Ectodermal cell (in vitro differentiated cells): ENCODE measurements around the gene ECEL1.
A peak's percentile ranks its signal among the peaks of the same experiment; 100 is the strongest.

Source experiments
- H3K27ac ChIP-seq: 2 replicates; pipeline ENCODE4 v1.7.0; 2013; ENCODE audit warnings: mild to moderate bottlenecking, low read depth, low read length; ENCODE audit not compliant: insufficient read depth, poor library complexity, severe bottlenecking
- H3K27me3 ChIP-seq: 2 replicates; pipeline ENCODE4 v1.7.0; 2013; ENCODE audit warnings: mild to moderate bottlenecking, low read length; ENCODE audit not compliant: insufficient read depth, control insufficient read depth, poor library complexity, severe bottlenecking
- H3K36me3 ChIP-seq: one replicate; pipeline ENCODE4 v1.7.0; 2013; ENCODE audit warnings: low read length; ENCODE audit not compliant: control insufficient read depth, insufficient read depth
- H3K4me1 ChIP-seq: one replicate; pipeline ENCODE4 v1.7.0; 2013; ENCODE audit warnings: low read length; ENCODE audit not compliant: control insufficient read depth, insufficient read depth
- H3K4me3 ChIP-seq: 2 replicates; pipeline ENCODE4 v1.7.0; 2013; ENCODE audit warnings: low read depth, low read length, control low read depth; ENCODE audit not compliant: insufficient read depth
- H3K9me3 ChIP-seq: 2 replicates; pipeline ENCODE4 v1.7.0; 2013; ENCODE audit warnings: mild to moderate bottlenecking, low read length, moderate library complexity; ENCODE audit not compliant: control insufficient read depth
- WGBS, 2 experiments: methylation state at CpG; one replicate each; pipeline ENCODE4 v1.1.7; 2013; ENCODE audit warnings: missing lambda C conversion rate in 2 of 2; 5-methylcytosine and 5-hydroxymethylcytosine counted together

Gene ECEL1

DNA sequence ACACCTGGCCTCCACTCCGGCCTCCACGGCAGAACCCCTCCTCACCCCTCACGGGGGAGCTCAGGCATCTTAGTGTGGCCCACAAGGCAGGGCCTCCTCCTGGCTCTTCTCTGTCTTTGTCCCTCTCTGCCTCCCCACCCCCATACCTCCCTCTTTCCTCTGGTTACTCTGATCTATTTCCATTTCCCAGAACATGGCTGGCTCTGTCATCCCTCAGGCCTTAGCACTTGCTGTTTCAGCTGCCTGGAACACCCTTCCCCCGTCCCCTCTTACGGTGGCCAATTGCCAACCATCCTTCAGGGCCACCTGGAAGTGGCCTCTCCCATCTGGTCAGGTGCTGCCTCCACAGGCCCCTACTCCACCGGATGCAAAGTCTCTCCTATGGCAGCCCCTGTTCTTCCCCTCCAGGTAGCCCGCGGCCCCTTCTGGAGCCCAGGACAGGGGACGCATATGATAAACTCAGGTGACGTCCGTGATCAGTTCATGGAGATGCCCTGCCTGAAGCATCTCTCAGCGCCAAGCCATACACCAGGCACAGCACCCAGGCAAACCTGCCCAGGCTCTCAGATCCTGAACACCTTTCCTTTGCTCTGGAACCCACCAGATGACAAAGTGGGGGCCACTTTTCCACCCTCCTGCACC lies 3.6 kb upstream of the ECEL1 start:
- Histone ChIP-seq H3K9me3 (no peaks in the 10 kb centered on the region), H3K4me3 (no peak overlapping the region), H3K27me3 (peaks cover 50% of the 10 kb centered on the region), H3K27ac (no peak overlapping the region), H3K36me3 (no peaks in the 10 kb centered on the region), H3K4me1 (peaks cover 9% of the 10 kb centered on the region)
- 92 to 93% methylated on average over 12 of the region's 12 CpGs for WGBS, 2 experiments

DNA sequence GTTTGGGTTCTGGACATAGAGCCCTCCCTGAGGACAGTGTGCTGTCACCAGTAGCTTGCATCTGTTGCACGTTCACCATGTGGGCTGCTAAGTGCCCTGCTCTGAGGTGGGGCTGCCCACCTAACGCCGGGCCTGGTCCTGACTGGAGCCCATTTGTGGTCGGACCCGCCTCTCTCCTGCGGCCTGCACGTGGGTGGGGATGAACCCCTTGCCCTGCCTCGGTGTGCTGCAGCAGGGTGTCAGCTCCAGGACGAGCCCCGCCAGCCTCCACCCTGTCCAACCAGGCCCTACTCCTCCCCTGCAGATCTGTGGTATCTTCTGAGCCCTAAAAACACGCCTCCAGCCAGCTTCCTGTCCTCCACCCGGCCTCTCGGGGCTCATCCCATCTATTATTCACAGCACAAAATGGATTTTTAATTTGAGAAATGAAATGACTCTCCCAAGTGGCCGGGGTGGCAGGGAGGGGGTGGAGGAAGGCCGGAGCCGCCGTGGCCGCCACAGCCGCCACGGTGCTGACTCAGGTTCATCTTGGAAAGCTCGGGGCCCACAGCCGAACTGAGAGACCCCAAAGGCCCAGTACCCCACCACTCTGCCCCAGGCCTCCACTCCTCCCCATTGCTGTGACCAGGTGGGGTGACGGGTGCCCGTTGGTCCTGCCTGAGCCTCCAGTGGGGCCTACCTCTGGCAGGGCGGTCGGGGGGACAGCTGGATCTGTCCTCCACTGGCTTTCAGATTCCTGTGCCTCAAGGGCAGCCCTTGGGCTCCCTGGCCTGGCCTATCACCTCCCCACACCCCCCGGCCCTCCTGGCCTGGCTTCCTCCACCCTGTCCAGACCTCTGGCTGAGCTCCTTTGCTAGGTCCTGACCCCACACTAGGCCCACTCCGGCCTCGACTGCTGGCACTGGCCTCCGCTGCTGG lies 2.8 kb upstream of the ECEL1 start:
- Histone ChIP-seq H3K27ac (no peak overlapping the region), H3K9me3 (no peaks in the 10 kb centered on the region), H3K27me3 (peaks cover 58% of the 10 kb centered on the region), H3K4me1 (peaks cover 15% of the 10 kb centered on the region), H3K36me3 (no peaks in the 10 kb centered on the region), H3K4me3 (no peak overlapping the region)
- 90 to 93% methylated on average over 30 of the region's 30 CpGs for WGBS, 2 experiments

DNA sequence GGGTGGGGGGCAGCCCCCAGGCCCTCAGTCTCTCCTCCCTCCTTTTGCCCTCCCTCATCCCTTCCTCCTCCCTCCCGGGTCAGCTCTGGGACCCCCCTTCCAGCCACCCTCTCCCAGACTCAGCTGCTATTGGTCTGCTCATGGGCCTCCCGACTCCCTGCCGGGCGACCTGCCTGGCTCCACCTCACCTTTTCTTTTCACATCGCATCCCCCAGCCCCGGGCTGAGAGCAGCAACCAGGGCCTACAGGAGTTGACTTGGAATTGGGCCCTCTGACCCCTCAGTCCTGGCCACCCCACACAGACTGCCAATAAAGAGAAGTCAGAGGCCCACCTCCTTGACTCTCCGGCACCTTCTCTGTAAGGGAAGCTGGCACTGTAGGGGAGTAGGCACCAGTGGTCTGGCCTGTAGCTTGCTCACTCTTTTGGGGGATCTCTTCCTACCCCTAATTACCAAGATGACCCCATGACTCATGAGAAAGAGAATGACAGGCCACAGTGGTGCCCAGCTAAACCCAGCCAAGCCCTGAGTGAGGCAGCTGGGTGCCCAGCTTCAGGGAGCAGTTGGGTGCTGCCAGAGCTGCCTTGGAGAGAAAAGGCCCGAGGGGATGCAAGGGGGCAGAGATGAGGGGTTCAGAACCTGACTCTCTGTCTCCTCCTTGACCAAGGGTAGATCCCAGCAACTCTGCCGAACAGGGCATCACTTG lies 2.0 kb upstream of the ECEL1 start:
- 50 to 55% methylated on average over 9 of the region's 9 CpGs for WGBS, 2 experiments
- H3K27me3 ChIP-seq: peaks cover 66% of the 10 kb centered on the region

DNA sequence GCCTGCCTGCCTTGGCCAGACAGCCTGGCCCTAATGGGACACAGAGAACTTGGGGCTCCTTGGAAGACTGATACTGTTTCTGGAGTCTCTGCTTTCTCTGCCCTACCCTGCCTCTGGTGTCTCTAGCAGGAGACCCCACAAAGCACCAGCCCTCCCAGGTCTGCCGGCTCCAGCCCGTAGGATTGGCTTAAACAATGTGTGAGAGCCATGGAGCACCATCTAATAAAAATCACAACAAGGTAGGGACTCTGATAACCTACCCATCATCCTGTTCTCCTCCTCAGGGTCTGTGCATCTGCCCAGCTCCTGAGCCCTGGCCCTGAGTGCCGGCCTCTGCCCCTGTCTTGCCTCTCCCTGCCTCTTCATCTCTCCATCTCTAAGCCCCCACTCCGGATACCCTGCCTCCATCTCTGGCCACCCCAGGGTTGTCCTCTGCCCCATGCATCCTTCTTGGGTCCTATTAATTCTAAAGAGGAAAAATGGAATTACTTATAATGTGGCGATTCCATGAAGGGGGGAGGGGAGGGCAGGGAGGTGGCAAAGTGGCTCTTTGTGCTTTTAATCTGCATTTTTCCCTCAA lies 1.2 kb upstream of the ECEL1 start:
- 81 to 85% methylated on average over 5 of the region's 5 CpGs for WGBS, 2 experiments
- H3K4me3 ChIP-seq: no peak overlapping the region
- no peaks in the 10 kb centered on the region for H3K36me3 ChIP-seq
- no peak overlapping the region for H3K27ac ChIP-seq
- no peaks in the 10 kb centered on the region for H3K9me3 ChIP-seq
- H3K27me3 ChIP-seq: peaks cover 74% of the 10 kb centered on the region
- H3K4me1 ChIP-seq: peaks cover 21% of the 10 kb centered on the region

More for the DNA sequence above, 2.0 kb upstream of the ECEL1 start:
- Histone ChIP-seq H3K9me3 (no peaks in the 10 kb centered on the region), H3K27ac (no peak overlapping the region), H3K36me3 (no peaks in the 10 kb centered on the region), H3K4me1 (peaks cover 21% of the 10 kb centered on the region), H3K4me3 (no peak overlapping the region)

DNA sequence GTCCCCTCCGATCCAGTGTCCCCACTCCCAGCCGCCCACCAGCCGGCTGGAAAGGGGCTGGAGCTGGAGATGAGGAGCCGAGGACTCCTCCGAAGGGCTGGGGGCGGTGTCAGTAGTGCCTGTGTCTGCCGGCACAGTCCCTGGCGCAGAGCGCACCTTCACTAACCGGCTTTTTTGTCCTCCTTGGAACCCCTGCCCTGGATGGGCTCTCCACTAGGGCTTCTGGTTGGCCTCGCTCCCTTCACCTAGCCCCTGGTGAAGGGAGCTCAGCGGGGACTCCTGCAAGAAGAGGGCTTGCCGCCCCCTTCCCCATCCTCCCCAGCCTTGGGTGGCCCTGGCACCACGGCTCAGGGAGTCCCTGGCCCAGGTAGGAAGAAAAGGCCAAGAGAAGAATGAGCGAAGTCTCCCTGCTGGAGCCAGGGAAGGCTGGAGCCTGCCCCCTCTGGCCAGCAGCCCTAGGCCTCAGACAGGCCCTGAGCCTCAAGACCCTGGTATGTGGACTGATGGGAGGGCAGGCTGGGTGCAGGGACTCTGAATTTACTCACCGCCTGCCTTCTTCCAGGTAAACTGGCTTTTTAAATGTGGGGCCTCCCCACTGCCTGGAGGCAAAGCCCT lies 570 bp upstream of the ECEL1 start:
- Histone ChIP-seq H3K27me3 (peaks cover 80% of the 10 kb centered on the region), H3K27ac (no peak overlapping the region), H3K9me3 (no peaks in the 10 kb centered on the region), H3K4me3 (no peak overlapping the region), H3K4me1 (peaks cover 21% of the 10 kb centered on the region), H3K36me3 (no peaks in the 10 kb centered on the region)
- 15% methylated on average over 16 of the region's 16 CpGs for WGBS, 2 experiments

DNA sequence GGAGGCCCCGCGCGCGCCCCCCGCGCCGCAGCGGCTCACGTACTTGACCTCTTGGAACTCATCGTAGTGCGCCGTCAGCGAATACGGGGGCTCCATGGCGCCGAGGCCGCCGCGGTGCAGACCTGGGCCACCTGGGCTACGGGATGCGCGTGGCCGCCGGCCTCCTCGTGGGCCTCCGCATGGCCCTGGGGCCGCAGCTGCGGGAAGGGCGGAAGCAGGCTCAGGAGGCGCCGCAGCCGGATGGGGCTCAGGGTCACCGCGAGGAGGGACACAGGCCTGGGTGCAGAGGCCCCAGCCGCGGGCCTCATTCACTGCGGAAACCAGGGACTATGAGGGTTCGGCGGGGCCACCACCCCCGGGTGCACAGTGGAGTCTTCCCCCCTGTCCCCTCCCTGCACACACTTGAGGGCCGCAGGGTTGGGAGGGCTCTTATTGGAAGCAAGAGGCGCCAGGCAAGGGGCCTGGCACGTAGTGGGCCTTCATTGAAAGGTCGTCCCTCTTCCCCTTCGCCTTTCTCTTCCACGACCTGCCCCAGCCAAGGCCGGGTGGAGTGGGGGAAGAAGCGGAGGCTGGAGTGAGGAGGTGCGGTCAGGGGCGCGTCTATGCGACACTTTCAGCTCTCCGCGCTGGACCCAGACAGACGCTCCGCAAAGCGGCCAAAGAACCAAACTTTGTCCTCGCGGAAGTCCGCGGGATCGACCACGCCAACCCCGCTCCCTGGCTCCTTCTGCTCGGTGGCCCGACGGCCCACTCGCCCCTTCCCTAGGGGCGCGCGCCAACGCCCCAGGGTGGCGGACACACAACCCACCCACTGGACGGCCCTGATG lies 863 bp downstream of the ECEL1 start:
- Histone ChIP-seq H3K27me3 (peaks cover 75% of the 10 kb centered on the region), H3K9me3 (no peaks in the 10 kb centered on the region), H3K4me1 (peaks cover 21% of the 10 kb centered on the region), H3K27ac (no peak overlapping the region), H3K36me3 (no peaks in the 10 kb centered on the region), H3K4me3 (peak overlapping the region; percentile 34)
- 6 to 7% methylated on average over 74 of the region's 74 CpGs for WGBS, 2 experiments

DNA sequence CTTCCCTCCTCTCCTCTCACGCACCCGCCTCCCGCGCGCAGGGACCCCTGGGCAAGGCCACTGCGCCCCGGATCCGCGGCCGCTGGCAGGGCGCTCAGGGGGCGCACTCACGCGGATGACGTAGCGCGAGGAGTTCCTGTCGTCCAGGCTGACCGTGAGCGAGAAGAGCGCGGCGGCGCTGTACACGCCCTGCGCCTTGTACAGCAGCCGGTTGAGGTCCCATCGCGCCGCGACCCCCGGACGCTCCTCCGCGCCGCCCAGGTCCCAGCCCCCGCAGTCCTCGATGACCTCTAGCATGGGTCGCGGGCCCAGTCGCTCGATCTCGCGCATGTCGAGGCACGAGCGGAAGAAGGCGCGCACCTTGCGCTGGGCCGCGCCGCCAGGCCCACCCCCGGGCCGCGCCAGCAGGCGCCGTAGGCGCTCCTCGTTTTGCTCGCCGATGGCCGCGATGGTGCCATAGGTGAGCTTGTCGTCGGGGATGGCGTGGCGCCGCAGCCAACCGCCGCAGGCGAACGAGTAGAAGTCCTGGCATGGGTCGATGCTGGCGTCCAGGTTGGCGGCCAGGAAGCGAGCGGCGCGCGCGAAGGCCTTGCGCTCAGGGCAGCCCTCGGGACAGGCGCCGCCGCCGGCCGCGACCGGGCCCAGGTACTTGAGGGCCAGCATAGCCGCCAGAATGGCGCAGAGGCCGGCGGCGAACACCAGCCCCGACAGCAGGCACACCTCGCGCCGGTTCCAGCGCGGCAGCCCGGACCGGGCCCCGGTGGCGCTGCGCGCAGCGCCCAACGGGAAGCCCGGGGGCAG lies 1.7 kb downstream of the ECEL1 start:
- Histone ChIP-seq H3K4me3 (no peak overlapping the region), H3K9me3 (no peaks in the 10 kb centered on the region), H3K36me3 (no peaks in the 10 kb centered on the region), H3K27me3 (peaks cover 75% of the 10 kb centered on the region), H3K27ac (no peak overlapping the region), H3K4me1 (peaks cover 21% of the 10 kb centered on the region)
- WGBS, 2 experiments: 3 to 4% methylated on average over 111 of the region's 111 CpGs

DNA sequence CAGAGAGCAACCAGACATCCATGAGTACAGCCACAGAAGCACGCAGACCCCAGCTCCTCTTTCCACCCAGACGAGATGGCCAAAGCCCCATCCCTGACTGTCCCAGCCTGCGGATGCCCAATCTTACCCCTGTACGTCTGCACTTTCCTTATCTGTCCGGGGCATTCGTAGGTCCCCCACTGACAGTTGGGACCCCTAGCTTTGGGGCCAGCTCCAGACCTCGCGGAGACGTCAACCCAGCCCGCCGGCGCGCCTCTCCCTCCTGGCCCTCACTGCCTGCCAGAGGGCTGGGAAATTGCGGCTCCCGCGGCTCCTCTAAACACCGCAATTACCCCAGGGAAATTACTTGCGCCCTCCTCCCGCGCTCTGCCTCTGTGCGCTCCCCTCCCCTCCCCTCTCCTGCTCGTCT lies 2.3 kb downstream of the ECEL1 start:
- 13% methylated on average over 22 of the region's 22 CpGs for WGBS, 2 experiments
- H3K36me3 ChIP-seq: no peaks in the 10 kb centered on the region

More for the DNA sequence above, 2.3 kb downstream of the ECEL1 start:
- H3K4me3 ChIP-seq: no peak overlapping the region
- H3K9me3 ChIP-seq: no peaks in the 10 kb centered on the region
- H3K4me1 ChIP-seq: peaks cover 21% of the 10 kb centered on the region
- peaks cover 71% of the 10 kb centered on the region for H3K27me3 ChIP-seq
- H3K27ac ChIP-seq: no peak overlapping the region
